Epithelial cell of esophagus (primary cell): Measurements from ENCODE around the gene L1CAM.

Source experiments
- DNase-seq: peaks from one replicate; pipeline ENCODE4 v3.0.0; 2010; ENCODE audit warnings: low read depth
- H3K4me3 ChIP-seq: 2 replicates; pipeline ENCODE4 v1.5.1; 2011; ENCODE audit warnings: mild to moderate bottlenecking, low read length, control low read depth
- CTCF ChIP-seq: IDR thresholded peaks from 2 replicates; pipeline ENCODE4 v1.5.1; 2011; ENCODE audit warnings: low read depth, mild to moderate bottlenecking, low read length, control low read depth, inconsistent platforms; ENCODE audit not compliant: insufficient read depth; ENCODE audit errors: missing control alignments

The L1CAM gene

DNA sequence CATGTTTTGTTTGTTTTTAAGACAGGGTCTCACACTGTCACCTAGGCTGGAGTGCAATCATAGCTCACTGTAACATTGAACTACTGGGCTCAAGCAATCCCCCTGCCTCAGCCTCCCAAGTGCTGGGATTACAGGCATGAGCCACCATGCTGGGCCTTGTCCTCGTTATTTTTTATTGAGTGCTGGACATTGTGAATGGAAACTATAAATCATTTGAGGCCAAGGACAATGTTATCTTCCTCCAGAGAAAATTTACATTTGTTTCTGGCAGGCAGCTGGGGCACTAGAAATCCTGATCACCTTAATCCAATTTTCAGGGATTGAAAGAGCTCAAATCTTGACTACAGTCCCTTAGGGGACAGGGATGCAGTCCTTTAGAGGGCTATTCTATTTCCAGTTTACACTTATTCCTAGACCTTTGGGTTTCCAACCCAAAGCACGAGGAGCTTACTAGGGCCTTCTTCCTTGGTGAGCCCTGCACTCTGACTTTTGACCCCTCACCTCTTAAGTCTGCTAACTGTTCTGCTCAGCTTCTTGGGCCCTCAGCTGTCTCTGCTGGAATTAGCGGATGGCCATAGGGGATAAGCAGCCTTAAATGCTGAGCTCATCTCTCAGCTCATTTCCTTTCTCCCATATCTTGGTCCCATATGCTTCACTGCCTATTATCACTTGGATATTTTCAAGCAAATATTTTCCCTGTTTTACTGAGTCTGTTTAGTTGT, 32.6 kb downstream of the L1CAM start:
- DNase-seq: no peak
- no peak overlapping the region for H3K4me3 ChIP-seq
- no peak for TF ChIP-seq CTCF

DNA sequence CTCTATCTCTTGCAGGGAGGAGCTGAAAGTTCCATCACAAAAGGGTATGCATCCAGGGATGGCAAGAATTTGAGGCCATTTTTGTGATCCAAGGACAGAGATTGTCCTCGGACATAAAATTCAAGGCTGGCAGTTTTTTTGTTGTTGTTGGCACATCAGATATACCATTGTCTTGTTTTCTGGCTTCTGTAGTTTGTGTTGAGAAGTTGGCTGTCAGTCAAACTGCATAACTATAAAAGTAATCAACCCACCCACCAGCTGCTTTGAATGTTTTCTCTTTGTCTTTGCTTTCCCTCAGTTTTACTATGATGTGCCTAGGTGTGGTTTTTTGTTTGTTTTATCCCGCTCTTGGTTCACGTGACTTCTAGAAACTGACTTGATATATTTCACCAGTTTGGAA, 34.0 kb downstream of the L1CAM start:
- no peak overlapping the region for H3K4me3 ChIP-seq
- no peak for DNase-seq
- no peak for TF ChIP-seq CTCF

GRCh38 chrX:153848325-153848724, 37.6 kb downstream of the L1CAM start:
- TF ChIP-seq CTCF: no peak
- no peak for DNase-seq

DNA sequence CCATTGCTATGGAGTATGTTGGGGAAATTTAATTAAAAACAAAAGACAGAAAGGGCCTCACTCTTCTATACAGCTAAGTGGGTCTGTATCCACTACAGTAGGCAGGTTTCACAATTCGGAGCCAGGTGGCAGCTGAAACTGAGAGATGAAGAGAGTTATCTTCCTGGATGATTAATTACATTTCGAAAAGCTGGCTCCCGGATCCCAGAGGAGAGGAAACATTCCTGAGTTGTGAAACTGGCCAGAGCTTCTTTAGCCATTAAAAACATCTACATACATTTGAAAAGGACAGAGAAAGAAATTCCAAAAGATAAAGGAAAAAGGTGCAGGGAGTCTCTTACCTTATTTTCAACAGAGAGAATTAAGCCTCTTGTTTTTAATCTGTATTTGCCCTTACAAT, 40.1 kb downstream of the L1CAM start:
- no peak for TF ChIP-seq CTCF
- no peak overlapping the region for H3K4me3 ChIP-seq
- DNase-seq: peak; percentile 34

More at GRCh38 chrX:153848325-153848724, 37.6 kb downstream of the L1CAM start:
- H3K4me3 ChIP-seq: no peak overlapping the region

- no peak for TF ChIP-seq CTCF
- H3K4me3 ChIP-seq: no peak overlapping the region
- no peak for DNase-seq
Observed at GRCh38 chrX:153845195-153845594, 40.8 kb downstream of the L1CAM start.

GRCh38 chrX:153844509-153845082, 41.4 kb downstream of the L1CAM start:
- no peak for TF ChIP-seq CTCF

GRCh38 chrX:153836921-153837320, 49.1 kb downstream of the L1CAM start:
- no peak for TF ChIP-seq CTCF
- DNase-seq: no peak

More at GRCh38 chrX:153844509-153845082, 41.4 kb downstream of the L1CAM start:
- no peak for DNase-seq
- no peak overlapping the region for H3K4me3 ChIP-seq

More at GRCh38 chrX:153836921-153837320, 49.1 kb downstream of the L1CAM start:
- no peak overlapping the region for H3K4me3 ChIP-seq
